Renal cortex interstitium (tissue), 11 donors: Measurements from ENCODE around the gene NR2F6. TPM values are rescaled to one million over a fixed set of nuclear protein-coding genes. Genes with fewer than 3 reads are reported as not detected.
"Not testable (repeated sequence)": the region's sequence is repeated elsewhere in the genome, so short reads cannot be mapped to it uniquely, and the experiment has no call there.

Experiments
- DNase-seq, 11 donors: peaks; one replicate each; pipeline ENCODE4 v3.0.0-alpha.2; 2013; ENCODE audit warnings: low read depth in 9 of 11, low spot score in 4 of 11; ENCODE audit errors: extremely low read depth in 1 of 11
- polyA plus RNA-seq, 3 donors: library from polyadenylated mRNA; unstranded; fragments of 120-200 nt; gene quantifications; one replicate each; pipeline ENCODE4 v1.2.1, GENCODE V29; 2013; ENCODE audit not compliant: insufficient read length in 3 of 3

Gene NR2F6
- polyA plus RNA-seq, 3 donors: 31.5 to 59.9 (median 44.3) TPM

DNA sequence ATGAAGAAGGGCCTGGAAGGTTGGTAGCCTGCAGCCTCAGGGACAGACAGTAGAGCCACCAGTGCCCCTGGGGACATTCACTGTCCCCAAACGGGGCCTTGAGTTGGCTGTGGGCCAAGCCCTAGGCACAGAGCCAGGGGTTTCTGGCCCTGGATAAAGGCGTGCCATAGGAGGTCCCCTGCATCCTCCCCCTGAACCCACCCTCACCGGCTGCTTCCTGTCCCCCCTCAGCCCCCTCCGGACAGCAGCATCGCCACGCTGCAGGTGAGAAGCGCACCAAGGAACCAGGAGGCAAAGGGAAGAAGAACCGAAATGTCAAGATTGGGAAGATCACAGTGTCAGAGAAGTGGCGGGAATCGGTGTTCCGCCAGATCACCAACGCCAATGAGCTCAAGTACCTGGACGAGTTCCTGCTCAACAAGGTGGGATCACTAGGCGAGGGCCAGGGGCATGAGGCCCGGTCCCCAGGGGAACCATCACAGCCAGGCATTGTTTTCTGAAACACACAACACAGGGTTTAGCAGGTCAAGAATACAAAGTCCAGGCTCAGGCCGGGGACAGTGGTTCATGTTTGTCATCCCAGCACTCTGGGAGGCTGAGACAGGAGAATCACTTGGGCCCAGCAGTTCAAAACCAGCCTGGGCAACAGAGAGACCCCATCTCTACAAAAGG is 45.2 kb downstream of the NR2F6 start:
- no peak for DNase-seq

DNA sequence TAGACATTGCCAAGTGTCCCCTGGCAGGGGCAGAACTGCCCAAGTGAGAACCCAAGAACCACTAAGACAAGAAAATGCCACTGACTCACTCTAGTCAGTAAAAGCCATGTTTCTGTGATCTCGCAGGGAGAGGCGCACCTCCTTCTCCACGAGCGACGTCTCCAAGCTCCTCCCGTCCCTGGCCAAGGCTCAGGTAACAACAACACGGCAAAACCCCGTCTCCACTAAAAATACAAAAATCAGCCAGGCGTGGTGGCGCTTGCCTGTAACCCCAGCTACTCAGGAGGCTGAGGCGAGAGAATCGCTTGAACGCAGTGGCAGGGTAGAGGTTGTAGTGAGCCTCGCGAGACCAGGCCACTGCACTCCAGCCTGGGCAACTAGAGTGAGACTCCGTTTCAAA is 48.1 kb downstream of the NR2F6 start:
- DNase-seq: no peak

DNA sequence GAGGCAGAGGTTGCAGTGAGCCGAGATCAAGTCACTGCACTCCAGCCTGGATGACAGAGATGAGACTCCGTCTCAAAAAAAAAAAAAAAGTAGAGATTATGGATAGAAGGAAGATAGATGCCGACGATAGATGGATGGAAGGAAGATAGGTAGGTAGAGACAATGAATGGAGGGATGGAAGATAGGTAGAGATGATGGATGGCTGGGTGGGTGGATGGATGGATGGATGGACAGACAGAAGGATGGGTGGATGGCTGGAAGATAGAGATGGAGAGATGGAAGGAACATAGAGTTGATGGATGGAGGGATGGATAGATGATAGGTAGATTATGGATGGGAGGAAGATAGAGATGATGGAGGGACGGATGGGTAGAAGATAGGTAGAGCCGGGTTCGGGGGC is 49.1 kb downstream of the NR2F6 start:
- no peak for DNase-seq

DNA sequence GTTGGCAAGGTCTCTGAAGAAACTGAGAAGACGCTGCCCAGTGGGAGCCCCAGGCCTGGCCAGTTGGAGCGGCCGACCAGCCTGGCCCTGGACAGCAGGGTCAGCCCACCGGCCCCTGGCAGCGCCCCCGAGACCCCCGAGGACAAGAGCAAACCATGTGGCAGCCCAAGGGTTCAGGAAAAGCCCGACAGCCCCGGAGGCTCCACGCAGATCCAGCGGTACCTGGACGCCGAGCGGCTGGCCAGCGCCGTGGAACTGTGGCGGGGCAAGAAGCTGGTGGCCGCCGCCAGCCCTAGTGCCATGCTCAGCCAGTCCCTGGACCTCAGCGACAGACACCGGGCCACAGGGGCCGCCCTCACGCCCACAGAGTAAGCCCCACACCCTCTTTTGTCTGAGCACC is 50.6 kb downstream of the NR2F6 start:
- no peak for DNase-seq

DNA sequence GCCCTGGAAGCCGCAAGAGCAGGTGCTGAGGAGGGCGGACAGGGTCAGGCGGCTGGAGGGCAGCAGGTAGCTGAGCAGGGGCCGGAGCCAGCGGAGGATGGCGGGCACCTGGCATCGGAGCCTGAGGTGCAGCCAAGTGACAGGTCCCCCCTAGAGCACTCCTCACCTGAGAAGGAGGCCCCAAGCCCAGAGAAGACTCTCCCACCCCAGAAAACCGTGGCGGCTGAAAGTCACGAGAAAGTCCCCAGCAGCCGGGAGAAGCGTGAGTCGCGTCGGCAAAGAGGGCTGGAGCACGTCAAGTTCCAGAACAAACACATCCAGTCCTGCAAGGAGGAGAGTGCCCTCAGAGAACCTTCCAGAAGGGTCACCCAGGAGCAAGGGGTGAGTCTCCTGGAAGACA is 51.1 kb downstream of the NR2F6 start:
- no peak for DNase-seq

DNA sequence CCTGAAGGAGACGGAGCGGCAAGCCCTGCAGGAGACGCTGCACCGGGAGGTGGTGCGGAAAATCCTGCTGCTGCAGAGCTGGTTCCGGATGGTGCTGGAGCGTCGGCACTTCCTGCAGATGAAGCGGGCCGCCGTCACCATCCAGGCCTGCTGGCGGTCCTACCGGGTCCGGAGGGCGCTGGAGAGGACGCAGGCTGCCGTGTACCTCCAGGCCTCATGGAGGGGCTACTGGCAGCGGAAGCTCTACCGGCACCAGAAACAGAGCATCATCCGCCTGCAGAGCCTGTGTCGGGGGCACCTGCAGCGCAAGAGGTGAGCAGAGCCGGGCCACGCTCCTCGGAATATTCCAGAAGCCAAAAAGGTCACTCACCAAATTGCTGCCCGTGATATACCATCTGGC is 53.0 kb downstream of the NR2F6 start:
- no peak for DNase-seq

DNA sequence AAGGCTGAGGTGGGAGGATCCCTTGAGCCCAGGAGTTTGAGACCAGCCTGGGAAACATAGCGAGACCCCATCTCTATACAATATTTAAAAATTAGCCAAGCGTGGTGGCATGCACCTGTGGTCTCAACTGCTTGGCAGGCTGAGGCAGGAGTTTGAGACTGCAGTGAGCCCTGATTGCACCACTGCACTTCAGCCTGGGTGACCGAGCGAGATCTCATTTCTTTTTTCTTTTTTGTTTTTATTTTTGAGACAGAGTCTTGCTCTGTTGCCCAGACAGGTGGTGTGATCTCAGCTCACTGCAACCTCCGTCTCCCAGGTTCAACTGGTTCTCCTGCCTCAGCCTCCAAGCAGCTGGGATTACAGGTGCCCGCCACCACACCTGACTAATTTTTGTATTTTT is 54.0 kb downstream of the NR2F6 start:
- DNase-seq: not testable (repeated sequence)

DNA sequence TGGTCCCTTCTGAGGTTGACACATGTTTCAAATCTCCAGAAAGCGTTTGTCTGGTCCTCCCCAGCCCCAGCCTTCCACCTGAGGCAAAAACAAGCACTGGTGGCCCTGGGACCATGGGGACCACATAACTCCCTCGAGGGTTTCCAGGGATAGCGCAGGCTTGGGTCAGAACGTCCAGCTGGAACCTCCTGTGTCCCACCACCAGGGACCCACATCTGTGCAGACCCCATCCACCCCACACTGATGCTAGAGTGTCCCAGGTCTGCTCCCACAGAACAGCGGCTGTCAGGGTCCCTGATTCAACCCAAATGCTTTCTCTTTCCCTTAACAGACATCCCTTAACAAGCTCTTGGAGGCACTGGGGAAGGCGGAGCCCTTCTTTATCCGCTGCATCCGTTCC is 60.1 kb downstream of the NR2F6 start:
- no peak for DNase-seq

DNA sequence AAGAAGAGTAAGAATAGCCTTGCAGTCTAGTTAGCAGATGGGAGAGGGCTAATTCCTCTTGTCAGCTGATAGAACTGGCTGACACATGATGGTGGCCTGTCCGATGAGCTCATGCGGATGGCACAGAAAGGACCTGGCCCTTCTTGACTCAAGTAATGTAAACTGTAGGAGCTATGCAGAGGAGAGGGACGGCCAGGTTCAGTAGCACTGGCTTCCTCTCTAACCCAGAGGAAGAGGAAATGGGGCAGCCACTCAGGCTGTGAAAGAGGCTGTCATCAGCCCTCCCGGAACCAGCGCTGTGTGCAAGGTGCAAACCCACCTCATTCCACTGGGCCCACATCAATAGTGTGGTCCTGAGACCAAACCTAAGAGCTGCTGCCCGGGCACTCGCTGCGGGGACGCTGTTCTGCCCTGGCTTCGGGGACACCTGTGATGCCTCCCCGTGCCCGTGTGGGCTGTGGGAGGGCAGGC is 61.3 kb downstream of the NR2F6 start:
- no peak for DNase-seq

DNA sequence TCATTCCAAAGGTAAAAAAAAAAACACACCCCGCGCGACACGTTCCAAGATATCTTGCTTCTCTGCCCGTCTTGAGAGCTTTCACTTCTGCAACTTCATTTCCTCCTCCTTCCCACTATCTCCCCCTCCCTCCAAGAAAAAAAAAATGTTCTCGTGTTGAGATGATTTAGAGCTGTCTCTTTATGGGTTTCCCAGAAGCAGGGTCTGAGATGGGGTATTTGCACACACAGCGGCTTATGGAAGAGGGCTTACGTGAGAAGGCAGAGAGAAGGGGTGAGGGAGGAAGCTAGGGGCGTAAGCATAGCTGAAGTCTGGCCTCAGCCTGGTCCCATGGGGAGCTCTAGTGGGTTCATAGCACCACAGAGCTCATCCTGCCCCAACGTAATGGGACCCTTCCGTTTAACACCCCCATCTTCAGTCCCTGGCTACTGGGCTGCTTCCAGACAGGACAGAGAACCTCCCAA is 61.8 kb downstream of the NR2F6 start:
- no peak for DNase-seq

DNA sequence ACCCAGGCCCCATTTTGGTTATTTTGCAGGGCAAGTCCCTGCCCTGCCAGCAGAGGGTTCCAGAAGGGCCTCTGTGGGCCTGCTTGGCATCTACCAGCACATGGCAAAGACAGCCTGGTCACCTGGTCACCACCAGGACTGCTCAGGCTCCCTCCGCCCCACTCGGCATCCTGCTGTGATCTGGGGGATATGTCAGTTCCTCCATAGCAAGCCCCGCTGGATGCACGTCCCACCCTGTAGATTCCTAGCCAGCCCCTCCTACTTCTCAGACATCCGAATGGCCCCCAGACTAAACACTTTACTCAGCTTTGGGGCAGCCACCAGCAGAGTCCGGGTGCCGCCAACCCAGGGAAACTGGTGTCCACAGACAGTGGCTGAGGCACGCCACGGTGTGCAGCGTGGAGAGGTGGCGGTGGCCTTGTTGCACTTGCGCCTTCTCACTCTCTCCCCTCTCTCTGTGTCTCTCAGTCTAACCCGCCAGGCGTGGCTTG is 62.4 kb downstream of the NR2F6 start:
- no peak for DNase-seq

Other genes starting within 250 kb of the NR2F6 start
- 10 to 100 TPM; 34.1 to 55.6 (median 44.2) TPM for gene CPAMD8, start 219.1 kb downstream of the NR2F6 start, polyA plus RNA-seq
- gene HAUS8, start 170.5 kb downstream of the NR2F6 start, polyA plus RNA-seq: 10 to 100 TPM; 10.8 to 16.6 (median 15.3) TPM
- gene MYO9B, start 170.1 kb downstream of the NR2F6 start, polyA plus RNA-seq: 10 to 100 TPM; 49.3 to 61.7 (median 58.0) TPM
- 10 to 100 TPM; 21.6 to 33.7 (median 30.9) TPM for gene USE1, start 30.6 kb downstream of the NR2F6 start, polyA plus RNA-seq
- 10 to 100 TPM; 17.5 to 21.2 (median 20.3) TPM for gene OCEL1, start 19.7 kb downstream of the NR2F6 start, polyA plus RNA-seq
- 1 to 10 TPM; 4.2 to 7.1 (median 6.5) TPM for gene USHBP1, start 18.8 kb upstream of the NR2F6 start, polyA plus RNA-seq
- gene BABAM1, start 21.5 kb upstream of the NR2F6 start, polyA plus RNA-seq: 100 to 1,000 TPM in 2 of 3 donors, 10 to 100 TPM in 1; 97.0 to 111 (median 107) TPM
- 1 to 10 TPM in 2 of 3 donors, under 1 TPM in 1; 0.95 to 1.7 (median 1.0) TPM for gene ANKLE1, start 36.0 kb upstream of the NR2F6 start, polyA plus RNA-seq
- 10 to 100 TPM in 2 of 3 donors, 1 to 10 TPM in 1; 6.2 to 12.2 (median 11.5) TPM for gene ABHD8, start 57.5 kb upstream of the NR2F6 start, polyA plus RNA-seq
- gene MRPL34, start 60.0 kb upstream of the NR2F6 start, polyA plus RNA-seq: 10 to 100 TPM; 45.9 to 65.6 (median 57.3) TPM
- gene DDA1, start 63.6 kb upstream of the NR2F6 start, polyA plus RNA-seq: 10 to 100 TPM; 29.8 to 41.8 (median 40.2) TPM
- gene ANO8, start 88.9 kb upstream of the NR2F6 start, polyA plus RNA-seq: 10 to 100 TPM in 2 of 3 donors, 1 to 10 TPM in 1; 9.3 to 17.4 (median 13.9) TPM
- 10 to 100 TPM; 17.7 to 28.5 (median 20.1) TPM for gene GTPBP3, start 91.6 kb upstream of the NR2F6 start, polyA plus RNA-seq
- 100 to 1,000 TPM; 142 to 223 (median 176) TPM for gene PLVAP, start 131.4 kb upstream of the NR2F6 start, polyA plus RNA-seq
- gene CCDC194, start 148.3 kb upstream of the NR2F6 start, polyA plus RNA-seq: 1 to 10 TPM; 2.3 to 7.1 (median 2.9) TPM
- gene BST2, start 159.7 kb upstream of the NR2F6 start, polyA plus RNA-seq: 100 to 1,000 TPM; 115 to 149 (median 127) TPM
- 10 to 100 TPM; 49.5 to 73.2 (median 70.9) TPM for gene MVB12A, start 174.1 kb upstream of the NR2F6 start, polyA plus RNA-seq
- 1 to 10 TPM; 2.8 to 4.1 (median 3.3) TPM for gene TMEM221, start 202.7 kb upstream of the NR2F6 start, polyA plus RNA-seq
- under 1 TPM in 2 of 3 donors, not detected in 1; 0.26 to 0.64 TPM for gene NXNL1, start 215.0 kb upstream of the NR2F6 start, polyA plus RNA-seq
- 10 to 100 TPM; 12.0 to 22.2 (median 14.9) TPM for gene SLC27A1, start 224.6 kb upstream of the NR2F6 start, polyA plus RNA-seq